Tibial nerve (tissue), 4 donors: ENCODE measurements around the gene SORCS2. TPM values are rescaled to one million over a fixed set of nuclear protein-coding genes. Genes with fewer than 3 reads are reported as not detected.

Experiments
- DNase-seq, 2 donors: peaks; one replicate each; pipeline ENCODE4 v3.0.0-alpha.2; 2019; ENCODE audit warnings: low spot score in 2 of 2
- H3K27ac ChIP-seq, 4 donors: fragments of 200-600 bp; sonication (generic) in 3 of 4; one replicate each; pipeline ENCODE4 v1.5.1; 2017 to 2019; ENCODE audit warnings: mild to moderate bottlenecking in 1 of 4
- H3K27me3 ChIP-seq, 2 donors: fragments of 200-600 bp; sonication (generic) in 1 of 2; one replicate each; pipeline versions ENCODE4 v1.5.1 to v1.6.0; 2017 to 2019
- H3K36me3 ChIP-seq, 3 donors: fragments of 200-600 bp; sonication (generic); one replicate each; pipeline ENCODE4 v1.5.1; 2018 to 2019
- H3K4me1 ChIP-seq, 4 donors: fragments of 200-600 bp; sonication (generic) in 3 of 4; one replicate each; pipeline ENCODE4 v1.5.1; 2017 to 2019
- H3K4me3 ChIP-seq, 4 donors: fragments of 200-600 bp; sonication (generic) in 3 of 4; one replicate each; pipeline ENCODE4 v1.5.1; 2017 to 2019; ENCODE audit warnings: mild to moderate bottlenecking in 1 of 4, moderate library complexity in 1 of 4
- H3K9me3 ChIP-seq, 4 donors: fragments of 200-600 bp; sonication (generic) in 3 of 4; one replicate each; pipeline ENCODE4 v1.5.1; 2017 to 2019
- CTCF ChIP-seq, 5 experiments: fragments of 200-600 bp in 3 of 5; fragments of 450-650 bp in 2 of 5; sonication (generic) in 3 of 5; IDR thresholded peaks; one replicate each; pipeline ENCODE4 v1.5.1; 2016 to 2019; ENCODE audit warnings: antibody characterized with exemption in 5 of 5, mild to moderate bottlenecking in 3 of 5, moderate library complexity in 2 of 5
- EP300 ChIP-seq, 2 donors: sonication (generic); formaldehyde crosslinking; IDR thresholded peaks; one replicate each; pipeline ENCODE4 v1.6.1; 2017; ENCODE audit warnings: antibody characterized with exemption in 2 of 2, mild to moderate bottlenecking in 1 of 2
- POLR2A ChIP-seq, 2 donors: fragments of 450-650 bp; IDR thresholded peaks; one replicate each; pipeline ENCODE4 v1.6.1; 2017; ENCODE audit warnings: antibody characterized with exemption in 2 of 2, mild to moderate bottlenecking in 2 of 2, moderate library complexity in 2 of 2
- WGBS, 2 donors: methylation state at CpG; one replicate each; pipeline ENCODE4 v1.1.5; 2018; 5-methylcytosine and 5-hydroxymethylcytosine counted together
- total RNA-seq, 4 donors: library from RNA; depleted of rRNA; stranded (reverse); fragments of >200 nt; gene quantifications; one replicate each; pipeline ENCODE4 v1.1.0, GENCODE V29; 2016

SORCS2 gene
- total RNA-seq, 4 donors from 2014 or later: 15.6 to 48.9 (median 38.3) TPM

DNA sequence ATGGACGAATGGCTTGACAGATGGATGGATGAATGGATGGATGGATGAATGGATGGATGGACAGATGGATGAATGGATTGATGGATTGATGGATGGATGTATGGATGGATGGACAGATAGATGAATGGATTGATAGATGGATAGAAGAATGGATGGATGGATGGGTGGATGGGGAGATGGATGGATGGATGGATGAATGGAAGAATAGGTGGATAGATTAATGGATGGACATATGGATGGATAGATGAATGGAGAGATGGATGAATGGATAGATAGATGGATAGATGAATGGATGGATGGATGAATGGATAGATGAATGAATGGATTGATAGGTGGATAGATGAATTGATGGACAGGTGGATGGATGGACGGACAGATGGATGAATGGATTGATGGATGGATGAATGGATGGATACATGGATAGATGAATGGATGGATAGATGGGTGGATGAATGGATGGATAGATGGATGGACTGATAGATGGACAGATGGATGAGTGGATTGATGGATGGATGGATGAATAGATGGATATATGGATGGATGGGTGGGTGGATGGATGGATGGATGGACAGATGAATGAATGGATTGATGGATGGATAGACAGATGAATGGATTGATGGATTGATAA lies 208.4 kb downstream of the SORCS2 start:
- peaks cover 0 to 5% (median 0%) of the 10 kb centered on the region in 4 donors for H3K9me3 ChIP-seq
- 69 to 87% methylated on average over 2 of the region's 2 CpGs for WGBS, 2 donors
- H3K4me3 ChIP-seq: no peak overlapping the region
- peaks cover 0 to 6% (median 0%) of the 10 kb centered on the region in 4 donors for H3K4me1 ChIP-seq
- no peak overlapping the region for H3K27ac ChIP-seq
- no peak for DNase-seq
- TF ChIP-seq POLR2A (IDR thresholded peaks at IDR 0.05) (no peak), EP300 (IDR thresholded peaks at IDR 0.05) (no peak)
- no peaks in the 10 kb centered on the region for H3K36me3 ChIP-seq
- H3K27me3 ChIP-seq: no peaks in the 10 kb centered on the region

- Histone ChIP-seq H3K4me1 (peaks cover 0 to 6% (median 0%) of the 10 kb centered on the region in 4 donors), H3K27me3 (no peaks in the 10 kb centered on the region), H3K4me3 (no peak overlapping the region), H3K9me3 (peaks cover 0 to 17% (median 0%) of the 10 kb centered on the region in 4 donors), H3K27ac (no peak overlapping the region), H3K36me3 (no peaks in the 10 kb centered on the region)
- DNase-seq: no peak
- 52 to 68% methylated on average over 4 of the region's 4 CpGs for WGBS, 2 donors
- TF ChIP-seq EP300 (IDR thresholded peaks at IDR 0.05) (no peak), CTCF (IDR thresholded peaks at IDR 0.05) (no peak), POLR2A (IDR thresholded peaks at IDR 0.05) (no peak)
These were observed 210.2 kb downstream of the SORCS2 start for GRCh38 chr4:7402526-7402925.

GRCh38 chr4:7403001-7403400 lies 210.7 kb downstream of the SORCS2 start:
- 76 to 81% methylated on average over 3 of the region's 3 CpGs for WGBS, 2 donors
- no peak overlapping the region for H3K4me3 ChIP-seq
- H3K36me3 ChIP-seq: no peaks in the 10 kb centered on the region
- no peak for DNase-seq
- H3K9me3 ChIP-seq: peaks cover 0 to 22% (median under 1%) of the 10 kb centered on the region in 4 donors
- H3K4me1 ChIP-seq: peaks cover 0 to 2% (median 0%) of the 10 kb centered on the region in 4 donors
- H3K27ac ChIP-seq: no peak overlapping the region
- TF ChIP-seq CTCF (IDR thresholded peaks at IDR 0.05) (no peak), POLR2A (IDR thresholded peaks at IDR 0.05) (no peak), EP300 (IDR thresholded peaks at IDR 0.05) (no peak)
- H3K27me3 ChIP-seq: no peaks in the 10 kb centered on the region

GRCh38 chr4:7408166-7408565 lies 215.8 kb downstream of the SORCS2 start:
- no peak for TF ChIP-seq POLR2A (IDR thresholded peaks at IDR 0.05)
- TF ChIP-seq EP300 (IDR thresholded peaks at IDR 0.05): no peak
- no peak for TF ChIP-seq CTCF (IDR thresholded peaks at IDR 0.05)
- Histone ChIP-seq H3K4me3 (no peak overlapping the region), H3K9me3 (peaks cover 0 to 40% (median 4%) of the 10 kb centered on the region in 4 donors), H3K27ac (no peak overlapping the region), H3K4me1 (no peaks in the 10 kb centered on the region), H3K27me3 (no peaks in the 10 kb centered on the region), H3K36me3 (no peaks in the 10 kb centered on the region)
- 78 to 83% methylated on average over 4 of the region's 4 CpGs for WGBS, 2 donors
- no peak for DNase-seq

- peaks cover 0 to 35% (median 4%) of the 10 kb centered on the region in 4 donors for H3K9me3 ChIP-seq
- TF ChIP-seq CTCF (IDR thresholded peaks at IDR 0.05) (no peak), EP300 (IDR thresholded peaks at IDR 0.05) (no peak), POLR2A (IDR thresholded peaks at IDR 0.05) (no peak)
- H3K27ac ChIP-seq: no peak overlapping the region
- DNase-seq: no peak
- H3K27me3 ChIP-seq: no peaks in the 10 kb centered on the region
- 50 to 57% methylated on average over 1 of the region's 1 CpG for WGBS, 2 donors
- H3K4me3 ChIP-seq: no peak overlapping the region
- H3K36me3 ChIP-seq: no peaks in the 10 kb centered on the region
- no peaks in the 10 kb centered on the region for H3K4me1 ChIP-seq
These were observed 218.1 kb downstream of the SORCS2 start for GRCh38 chr4:7410446-7410845.
